Stomach (tissue), 4 donors: ENCODE data around the gene L3MBTL2.

Experiments used
- CTCF ChIP-seq, 7 experiments: fragments of 450-650 bp in 4 of 7; fragments of 200-600 bp in 3 of 7; sonication (generic) in 3 of 7; IDR thresholded peaks; one replicate each; pipeline ENCODE4 v1.5.1; 2016 to 2019; ENCODE audit warnings: antibody characterized with exemption in 7 of 7, control low read depth in 2 of 7, mild to moderate bottlenecking in 1 of 7
- POLR2A ChIP-seq, 4 donors: fragments of 450-650 bp; IDR thresholded peaks; one replicate each; pipeline ENCODE4 v1.6.1; 2016; ENCODE audit warnings: antibody characterized with exemption in 4 of 4, control low read depth in 2 of 4, mild to moderate bottlenecking in 1 of 4, moderate library complexity in 1 of 4
- POLR2AphosphoS5 ChIP-seq, 3 donors: sonication (generic); formaldehyde crosslinking; IDR thresholded peaks; one replicate each; pipeline ENCODE4 v1.6.1; 2016; ENCODE audit warnings: antibody characterized with exemption in 3 of 3

DNA sequence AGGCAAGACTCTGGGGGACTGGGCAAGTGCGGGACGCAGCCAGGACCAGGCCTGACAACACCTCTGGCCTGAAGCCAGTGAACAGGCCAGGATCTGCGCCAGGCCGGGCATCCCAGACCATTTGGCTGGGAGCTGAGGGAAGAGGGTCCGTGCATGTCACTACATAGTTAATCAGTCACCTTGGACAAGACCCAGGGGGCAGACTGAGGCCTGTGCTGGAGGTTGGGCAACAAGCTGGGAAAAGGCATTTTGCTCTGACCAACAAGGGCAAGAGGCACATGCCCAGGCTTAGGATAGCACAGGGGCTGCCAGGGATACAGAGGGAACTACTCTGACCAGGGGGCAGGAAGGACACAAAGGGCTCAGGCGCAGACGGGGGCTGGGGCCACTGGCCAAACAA is 42.6 kb downstream of the L3MBTL2 start:
- no peak for TF ChIP-seq CTCF (IDR thresholded peaks at IDR 0.05)
- TF ChIP-seq POLR2AphosphoS5 (IDR thresholded peaks at IDR 0.05) = no peak
- TF ChIP-seq POLR2A (IDR thresholded peaks at IDR 0.05) = no peak
